ENCODE data around the gene WWOX.

The WWOX gene

DNA sequence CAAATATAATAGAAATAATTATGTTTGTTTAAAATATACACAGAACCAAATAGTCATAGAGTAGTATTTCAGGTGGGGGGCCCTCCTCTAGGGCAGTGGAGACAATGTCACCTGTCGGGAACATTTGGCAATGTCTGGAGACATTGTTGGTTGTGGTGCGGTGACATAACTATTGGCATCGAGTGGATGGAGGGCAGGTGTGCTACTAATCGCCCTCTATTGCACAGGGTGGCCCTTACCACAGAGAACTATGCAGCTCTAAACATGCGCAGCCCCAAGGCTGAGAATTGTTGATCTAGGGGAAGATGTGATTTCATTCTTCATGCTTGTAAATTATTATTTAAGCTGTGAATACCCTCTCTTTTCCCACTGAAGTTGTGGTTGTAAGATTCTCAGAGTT, 594.0 kb downstream of the WWOX start:
- TF ChIP-seq POLR2A (IDR thresholded peaks at IDR 0.05; ENCODE audit: low read length) (no peak), GATA1 (IDR thresholded peaks at IDR 0.05; ENCODE audit: low read depth, low read length) (no peak)

GRCh38 chr16:78694414-78694813, 595.0 kb downstream of the WWOX start:
- TF ChIP-seq GATA1 (IDR thresholded peaks at IDR 0.05; ENCODE audit: low read depth, low read length) (no peak), POLR2A (IDR thresholded peaks at IDR 0.05; ENCODE audit: low read length) (no peak)
- DNase-seq = no peak

More for the DNA sequence above, 594.0 kb downstream of the WWOX start:
- no peak for DNase-seq

- no peak for TF ChIP-seq GATA1 (IDR thresholded peaks at IDR 0.05; ENCODE audit: low read depth, low read length)
- no peak for TF ChIP-seq POLR2A (IDR thresholded peaks at IDR 0.05; ENCODE audit: low read length)
- no peak for DNase-seq
Measured at GRCh38 chr16:78695391-78695790, 595.9 kb downstream of the WWOX start.

GRCh38 chr16:78696797-78697196, 597.3 kb downstream of the WWOX start:
- DNase-seq = no peak
- TF ChIP-seq POLR2A (IDR thresholded peaks at IDR 0.05; ENCODE audit: low read length) (no peak), GATA1 (IDR thresholded peaks at IDR 0.05; ENCODE audit: low read depth, low read length) (no peak)

- TF ChIP-seq POLR2A (IDR thresholded peaks at IDR 0.05; ENCODE audit: low read length) = no peak
- no peak for TF ChIP-seq GATA1 (IDR thresholded peaks at IDR 0.05; ENCODE audit: low read depth, low read length)
- no peak for DNase-seq
Measured at GRCh38 chr16:78697426-78697825, 598.0 kb downstream of the WWOX start.

GRCh38 chr16:78703936-78704335, 604.5 kb downstream of the WWOX start:
- no peak for DNase-seq
- no peak for TF ChIP-seq POLR2A (IDR thresholded peaks at IDR 0.05; ENCODE audit: low read length)
- no peak for TF ChIP-seq GATA1 (IDR thresholded peaks at IDR 0.05; ENCODE audit: low read depth, low read length)

GRCh38 chr16:78704416-78704815, 605.0 kb downstream of the WWOX start:
- TF ChIP-seq GATA1 (IDR thresholded peaks at IDR 0.05; ENCODE audit: low read depth, low read length) (no peak), POLR2A (IDR thresholded peaks at IDR 0.05; ENCODE audit: low read length) (no peak)
- no peak for DNase-seq

DNA sequence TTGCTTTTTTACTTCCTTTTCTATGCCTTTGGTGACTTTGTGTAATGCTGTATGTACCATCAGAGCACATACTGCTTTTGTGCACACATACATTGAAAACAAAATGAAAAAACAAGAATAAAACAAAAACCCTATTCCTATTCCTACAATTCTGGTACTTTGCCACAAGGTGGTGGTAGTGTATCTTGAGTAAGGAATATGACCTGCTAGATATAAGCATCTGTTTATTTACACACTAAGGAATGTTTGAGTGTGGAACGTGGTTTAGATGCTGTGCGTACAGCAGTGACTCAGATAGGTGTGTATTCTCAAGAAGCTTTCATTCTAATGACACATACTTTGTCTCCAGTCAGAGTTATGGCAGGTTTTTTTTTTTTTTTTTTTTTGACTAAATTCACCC, 606.2 kb downstream of the WWOX start:
- peak; percentile 40 to 46 for DNase-seq
- no peak for TF ChIP-seq GATA1 (IDR thresholded peaks at IDR 0.05; ENCODE audit: low read depth, low read length)
- no peak for TF ChIP-seq POLR2A (IDR thresholded peaks at IDR 0.05; ENCODE audit: low read length)

DNA sequence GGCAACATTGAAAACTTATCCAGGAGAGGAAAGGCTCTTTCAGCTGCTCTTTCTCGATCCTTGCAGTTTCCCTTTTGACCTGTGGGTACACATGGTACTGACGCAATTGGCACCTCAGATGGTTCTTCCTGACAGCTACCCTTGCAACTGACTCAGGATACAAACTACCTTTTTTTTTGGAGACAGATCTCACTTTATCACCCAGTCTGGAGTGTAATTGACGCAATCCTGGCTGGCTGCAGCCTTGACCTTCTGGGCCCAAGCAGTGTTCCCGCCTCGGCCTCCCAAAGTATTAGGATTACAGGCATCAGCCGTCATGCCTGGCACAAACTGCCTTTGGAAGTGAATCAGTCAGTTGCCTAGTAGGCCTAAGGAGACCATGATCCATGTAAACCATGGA, 607.2 kb downstream of the WWOX start:
- DNase-seq = no peak
- no peak for TF ChIP-seq GATA1 (IDR thresholded peaks at IDR 0.05; ENCODE audit: low read depth, low read length)
- TF ChIP-seq POLR2A (IDR thresholded peaks at IDR 0.05; ENCODE audit: low read length) = no peak

- no peak for TF ChIP-seq POLR2A (IDR thresholded peaks at IDR 0.05; ENCODE audit: low read length)
- no peak for TF ChIP-seq GATA1 (IDR thresholded peaks at IDR 0.05; ENCODE audit: low read depth, low read length)
- no peak for DNase-seq
Measured at GRCh38 chr16:78709137-78709884, 609.9 kb downstream of the WWOX start.

- no peak for DNase-seq
- TF ChIP-seq POLR2A (IDR thresholded peaks at IDR 0.05; ENCODE audit: low read length) = no peak
- TF ChIP-seq GATA1 (IDR thresholded peaks at IDR 0.05; ENCODE audit: low read depth, low read length) = no peak
Measured at GRCh38 chr16:78715106-78715505, 615.7 kb downstream of the WWOX start.

GRCh38 chr16:78715673-78716072, 616.2 kb downstream of the WWOX start:
- no peak for DNase-seq
- TF ChIP-seq POLR2A (IDR thresholded peaks at IDR 0.05; ENCODE audit: low read length) (no peak), GATA1 (IDR thresholded peaks at IDR 0.05; ENCODE audit: low read depth, low read length) (no peak)

- TF ChIP-seq GATA1 (IDR thresholded peaks at IDR 0.05; ENCODE audit: low read depth, low read length) (no peak), POLR2A (IDR thresholded peaks at IDR 0.05; ENCODE audit: low read length) (no peak)
- no peak for DNase-seq
Measured at GRCh38 chr16:78718141-78718540, 618.7 kb downstream of the WWOX start.

DNA sequence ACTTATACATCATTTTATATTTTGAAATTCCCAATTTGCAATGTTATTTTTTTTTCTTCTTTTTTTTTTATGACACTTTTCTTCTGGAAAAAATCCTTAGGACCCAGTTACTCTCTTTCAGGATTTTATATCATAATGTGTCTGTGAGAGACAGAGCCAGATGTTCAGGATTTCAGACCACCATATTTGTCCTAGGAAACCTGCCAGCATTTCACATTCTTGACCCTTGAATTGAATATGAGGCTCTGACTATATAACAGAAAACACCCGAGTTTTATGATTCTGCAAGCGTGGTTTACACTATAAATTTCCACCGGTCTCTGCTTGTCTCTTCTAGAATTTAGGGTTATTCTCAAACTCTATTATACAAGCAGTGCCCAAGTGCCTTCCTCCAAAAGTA, 621.0 kb downstream of the WWOX start:
- DNase-seq = no peak
- no peak for TF ChIP-seq POLR2A (IDR thresholded peaks at IDR 0.05; ENCODE audit: low read length)
- no peak for TF ChIP-seq GATA1 (IDR thresholded peaks at IDR 0.05; ENCODE audit: low read depth, low read length)

- DNase-seq = no peak
- TF ChIP-seq GATA1 (IDR thresholded peaks at IDR 0.05; ENCODE audit: low read depth, low read length) = no peak
- TF ChIP-seq POLR2A (IDR thresholded peaks at IDR 0.05; ENCODE audit: low read length) = no peak
Measured at GRCh38 chr16:78727536-78727935, 628.1 kb downstream of the WWOX start.
